Neural cell (in vitro differentiated cells): ENCODE data around the gene XPNPEP2. TPM values are rescaled to one million over a fixed set of nuclear protein-coding genes. Genes with fewer than 3 reads are reported as not detected.

ENCODE experiments used
- H2AFZ ChIP-seq: fragments of 200-600, 300-800 bp; sonication (generic), shearing (Covaris generic); 2 replicates; pipeline ENCODE4 v1.6.0; 2014; ENCODE audit warnings: low read depth, mild to moderate bottlenecking, antibody characterized with exemption, low read length, moderate library complexity
- H3F3A ChIP-seq: fragments of 200-600 bp; shearing (Covaris generic); 2 replicates; pipeline ENCODE4 v1.6.1; 2016; ENCODE audit warnings: mild to moderate bottlenecking, moderate library complexity, mixed read lengths, antibody characterized with exemption, low read length; ENCODE audit not compliant: insufficient read depth, poor library complexity, severe bottlenecking
- H3K27ac ChIP-seq: fragments of 200-600, 300-800 bp; sonication (generic), shearing (Covaris generic); 2 replicates; pipeline ENCODE4 v1.5.1; 2014; ENCODE audit warnings: mild to moderate bottlenecking, low read length, moderate library complexity
- H3K27me3 ChIP-seq: fragments of 300-800, 200-600 bp; sonication (generic), shearing (Covaris generic); 2 replicates; pipeline ENCODE4 v1.6.0; 2014; ENCODE audit warnings: mild to moderate bottlenecking, low read depth, low read length, moderate library complexity; ENCODE audit not compliant: insufficient read depth
- H3K36me3 ChIP-seq: fragments of 300-800, 200-600 bp; sonication (generic), shearing (Covaris generic); 2 replicates; pipeline ENCODE4 v1.5.1; 2014; ENCODE audit warnings: mild to moderate bottlenecking, antibody characterized with exemption, low read length, moderate library complexity; ENCODE audit not compliant: insufficient read depth
- H3K4me2 ChIP-seq: fragments of 300-800, 200-600 bp; sonication (generic), shearing (Covaris generic); 2 replicates; pipeline ENCODE4 v1.6.0; 2014; ENCODE audit warnings: mild to moderate bottlenecking, low read length
- H3K4me3 ChIP-seq: fragments of 300-800, 200-600 bp; sonication (generic), shearing (Covaris generic); 2 replicates; pipeline ENCODE4 v1.5.1; 2014; ENCODE audit warnings: mild to moderate bottlenecking, low read length, moderate library complexity
- H3K79me2 ChIP-seq: fragments of 200-600 bp; shearing (Covaris generic); replicated peaks from 2 replicates; pipeline ENCODE4 v1.6.0; 2014; ENCODE audit warnings: mild to moderate bottlenecking, low read length, moderate library complexity; ENCODE audit not compliant: insufficient read depth
- H3K9ac ChIP-seq: fragments of 300-800, 200-600 bp; sonication (generic), shearing (Covaris generic); 2 replicates; pipeline ENCODE4 v1.6.1; 2016; ENCODE audit warnings: mild to moderate bottlenecking, low read length, mixed read lengths
- H3K9me2 ChIP-seq: fragments of 200-600 bp; shearing (Covaris generic); 2 replicates; pipeline ENCODE4 v1.6.1; 2016; ENCODE audit warnings: mild to moderate bottlenecking, low read length, mixed read lengths; ENCODE audit not compliant: insufficient read depth
- H3K9me3 ChIP-seq: fragments of 200-600, 300-800 bp; sonication (generic), shearing (Covaris generic); 2 replicates; pipeline ENCODE4 v1.6.1; 2016; ENCODE audit warnings: mild to moderate bottlenecking, mixed run types, low read length, moderate library complexity, mixed read lengths
- H4K20me1 ChIP-seq: fragments of 200-600 bp; shearing (Covaris generic); 2 replicates; pipeline ENCODE4 v1.6.1; 2016; ENCODE audit warnings: mild to moderate bottlenecking, mixed run types; ENCODE audit not compliant: insufficient read depth
- EP300 ChIP-seq: fragments of 450-650 bp; conservative IDR thresholded peaks from 2 replicates; pipeline ENCODE4 v1.6.1; 2014; ENCODE audit warnings: antibody characterized with exemption, mild to moderate bottlenecking, moderate library complexity; ENCODE audit not compliant: poor library complexity, severe bottlenecking
- EZH2 ChIP-seq: fragments of 200-600, 300-800 bp; shearing (Covaris generic), sonication (generic); IDR thresholded peaks from 2 replicates; pipeline ENCODE4 v1.6.1; 2014; ENCODE audit warnings: antibody characterized with exemption, low read length, borderline replicate concordance, mild to moderate bottlenecking; ENCODE audit not compliant: insufficient read depth, poor library complexity, severe bottlenecking
- MXI1 ChIP-seq: fragments of 450-650 bp; conservative IDR thresholded peaks from 2 replicates; pipeline ENCODE4 v1.6.1; 2014; ENCODE audit warnings: antibody characterized with exemption, mild to moderate bottlenecking; ENCODE audit not compliant: poor library complexity, severe bottlenecking
- POLR2AphosphoS5 ChIP-seq: IDR thresholded peaks from 2 replicates; pipeline ENCODE4 v1.6.1; 2012
- RAD21 ChIP-seq: fragments of 450-650 bp; conservative IDR thresholded peaks from 2 replicates; pipeline ENCODE4 v1.6.1; 2014; ENCODE audit warnings: antibody characterized with exemption, mild to moderate bottlenecking, moderate library complexity
- SMC3 ChIP-seq: fragments of 450-650 bp; conservative IDR thresholded peaks from 2 replicates; pipeline ENCODE4 v1.6.1; 2014; ENCODE audit warnings: antibody characterized with exemption, mild to moderate bottlenecking, moderate library complexity; ENCODE audit not compliant: poor library complexity
- TAF1 ChIP-seq: IDR thresholded peaks from 2 replicates; pipeline ENCODE4 v1.6.1; 2012; ENCODE audit warnings: low read depth
- polyA plus RNA-seq: library from polyadenylated mRNA; depleted of rRNA; stranded (reverse); fragments of >200 nt; gene quantifications from 2 replicates; pipeline ENCODE4 v1.2.3, GENCODE V29; 2014
- TF ChIP-seq, protein P1 (sequence below): IDR thresholded peaks from 2 replicates; pipeline ENCODE4 v1.6.1; 2012; ENCODE audit warnings: borderline replicate concordance
- TF ChIP-seq, protein P2 (sequence below): fragments of 450-650 bp; IDR thresholded peaks from 2 replicates; pipeline ENCODE4 v1.5.1; 2014; ENCODE audit warnings: antibody characterized with exemption, mild to moderate bottlenecking, moderate library complexity; ENCODE audit not compliant: poor library complexity, severe bottlenecking

Gene XPNPEP2
- polyA plus RNA-seq, 1 donor from 2014 or later = not detected

DNA sequence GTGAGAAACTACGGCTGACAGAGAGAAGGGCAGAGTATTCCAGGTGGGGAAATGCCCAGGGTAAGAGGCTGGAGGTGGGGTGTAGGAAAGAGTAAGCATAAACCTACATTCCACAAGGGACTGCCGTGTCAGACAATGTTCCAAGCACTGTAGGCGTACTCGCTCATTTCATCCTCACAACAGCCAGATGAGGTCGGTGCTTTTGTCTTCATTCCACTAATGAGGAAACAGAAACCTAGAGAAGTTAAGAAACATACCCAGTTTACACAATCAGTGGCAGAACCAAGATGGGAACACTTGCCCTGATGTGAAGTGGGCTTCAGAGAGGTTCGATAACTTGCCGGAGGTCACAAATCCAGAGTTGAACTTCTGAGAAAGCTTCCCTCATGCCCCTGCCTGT lies 45.6 kb downstream of the XPNPEP2 start:
- Histone ChIP-seq H2AFZ (no peak overlapping the region), H3F3A (no peaks in the 10 kb centered on the region), H3K4me2 (no peak overlapping the region), H3K27ac (no peak overlapping the region), H3K9me3 (no peaks in the 10 kb centered on the region), H4K20me1 (no peaks in the 10 kb centered on the region), H3K9ac (no peak overlapping the region), H3K9me2 (no peaks in the 10 kb centered on the region), H3K4me3 (no peak overlapping the region), H3K36me3 (no peaks in the 10 kb centered on the region), H3K27me3 (no peaks in the 10 kb centered on the region), H3K79me2 (no peaks in the 10 kb centered on the region)
- TF ChIP-seq MXI1 = no peak
- no peak for TF ChIP-seq TAF1
- TF ChIP-seq SMC3 = no peak
- no peak for TF ChIP-seq RAD21
- TF ChIP-seq EP300 = no peak
- TF ChIP-seq, protein P1, sequence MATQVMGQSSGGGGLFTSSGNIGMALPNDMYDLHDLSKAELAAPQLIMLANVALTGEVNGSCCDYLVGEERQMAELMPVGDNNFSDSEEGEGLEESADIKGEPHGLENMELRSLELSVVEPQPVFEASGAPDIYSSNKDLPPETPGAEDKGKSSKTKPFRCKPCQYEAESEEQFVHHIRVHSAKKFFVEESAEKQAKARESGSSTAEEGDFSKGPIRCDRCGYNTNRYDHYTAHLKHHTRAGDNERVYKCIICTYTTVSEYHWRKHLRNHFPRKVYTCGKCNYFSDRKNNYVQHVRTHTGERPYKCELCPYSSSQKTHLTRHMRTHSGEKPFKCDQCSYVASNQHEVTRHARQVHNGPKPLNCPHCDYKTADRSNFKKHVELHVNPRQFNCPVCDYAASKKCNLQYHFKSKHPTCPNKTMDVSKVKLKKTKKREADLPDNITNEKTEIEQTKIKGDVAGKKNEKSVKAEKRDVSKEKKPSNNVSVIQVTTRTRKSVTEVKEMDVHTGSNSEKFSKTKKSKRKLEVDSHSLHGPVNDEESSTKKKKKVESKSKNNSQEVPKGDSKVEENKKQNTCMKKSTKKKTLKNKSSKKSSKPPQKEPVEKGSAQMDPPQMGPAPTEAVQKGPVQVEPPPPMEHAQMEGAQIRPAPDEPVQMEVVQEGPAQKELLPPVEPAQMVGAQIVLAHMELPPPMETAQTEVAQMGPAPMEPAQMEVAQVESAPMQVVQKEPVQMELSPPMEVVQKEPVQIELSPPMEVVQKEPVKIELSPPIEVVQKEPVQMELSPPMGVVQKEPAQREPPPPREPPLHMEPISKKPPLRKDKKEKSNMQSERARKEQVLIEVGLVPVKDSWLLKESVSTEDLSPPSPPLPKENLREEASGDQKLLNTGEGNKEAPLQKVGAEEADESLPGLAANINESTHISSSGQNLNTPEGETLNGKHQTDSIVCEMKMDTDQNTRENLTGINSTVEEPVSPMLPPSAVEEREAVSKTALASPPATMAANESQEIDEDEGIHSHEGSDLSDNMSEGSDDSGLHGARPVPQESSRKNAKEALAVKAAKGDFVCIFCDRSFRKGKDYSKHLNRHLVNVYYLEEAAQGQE = no peak
- no peak for TF ChIP-seq POLR2AphosphoS5
- TF ChIP-seq, protein P2, sequence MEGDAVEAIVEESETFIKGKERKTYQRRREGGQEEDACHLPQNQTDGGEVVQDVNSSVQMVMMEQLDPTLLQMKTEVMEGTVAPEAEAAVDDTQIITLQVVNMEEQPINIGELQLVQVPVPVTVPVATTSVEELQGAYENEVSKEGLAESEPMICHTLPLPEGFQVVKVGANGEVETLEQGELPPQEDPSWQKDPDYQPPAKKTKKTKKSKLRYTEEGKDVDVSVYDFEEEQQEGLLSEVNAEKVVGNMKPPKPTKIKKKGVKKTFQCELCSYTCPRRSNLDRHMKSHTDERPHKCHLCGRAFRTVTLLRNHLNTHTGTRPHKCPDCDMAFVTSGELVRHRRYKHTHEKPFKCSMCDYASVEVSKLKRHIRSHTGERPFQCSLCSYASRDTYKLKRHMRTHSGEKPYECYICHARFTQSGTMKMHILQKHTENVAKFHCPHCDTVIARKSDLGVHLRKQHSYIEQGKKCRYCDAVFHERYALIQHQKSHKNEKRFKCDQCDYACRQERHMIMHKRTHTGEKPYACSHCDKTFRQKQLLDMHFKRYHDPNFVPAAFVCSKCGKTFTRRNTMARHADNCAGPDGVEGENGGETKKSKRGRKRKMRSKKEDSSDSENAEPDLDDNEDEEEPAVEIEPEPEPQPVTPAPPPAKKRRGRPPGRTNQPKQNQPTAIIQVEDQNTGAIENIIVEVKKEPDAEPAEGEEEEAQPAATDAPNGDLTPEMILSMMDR = no peak
- TF ChIP-seq EZH2 = no peak

DNA sequence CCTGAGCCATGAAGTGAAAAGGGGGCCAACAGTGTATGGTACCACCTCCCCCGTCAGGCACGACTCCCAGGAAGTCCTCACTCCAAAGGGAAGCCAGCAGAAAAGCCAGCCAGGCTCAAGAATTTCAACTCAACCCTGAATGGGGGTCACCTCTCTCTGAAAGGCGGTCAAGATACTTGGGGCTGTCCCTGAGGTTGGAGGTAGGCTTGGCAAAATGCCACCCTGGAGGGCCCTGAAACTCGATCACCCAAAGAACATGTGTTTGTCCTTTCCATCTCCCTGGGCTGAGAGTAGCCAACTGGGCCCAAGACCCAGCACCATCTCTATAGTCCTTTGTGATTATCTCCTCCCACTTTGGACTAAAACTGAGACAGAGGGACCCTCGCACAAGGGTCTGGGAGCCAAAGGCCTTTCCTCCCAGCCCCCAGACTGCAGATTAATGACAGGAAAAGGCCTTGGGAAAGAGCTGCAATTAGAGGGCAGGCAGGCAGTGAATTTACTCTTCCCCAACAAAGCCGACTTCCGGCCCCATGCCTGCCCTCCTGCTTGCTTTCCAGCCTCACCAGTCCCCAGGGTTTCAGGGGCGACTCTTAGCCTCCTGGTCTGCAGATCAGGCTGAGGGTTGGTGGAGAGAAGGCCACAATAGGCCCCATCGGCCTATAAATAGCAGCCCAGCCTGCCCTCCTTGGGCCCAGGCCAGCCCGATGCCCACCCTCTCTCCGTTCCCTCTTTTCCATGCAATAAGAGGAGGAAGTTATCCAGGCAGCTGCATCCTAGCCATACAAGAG lies 46.6 kb downstream of the XPNPEP2 start:
- TF ChIP-seq POLR2AphosphoS5 (no peak), EZH2 (no peak), TAF1 (no peak), SMC3 (no peak), MXI1 (no peak), RAD21 (no peak), EP300 (no peak)
- TF ChIP-seq, protein P1 = no peak
- TF ChIP-seq, protein P2 = no peak
- Histone ChIP-seq H3K9ac (no peak overlapping the region), H3K4me3 (no peak overlapping the region), H2AFZ (no peak overlapping the region), H3F3A (no peaks in the 10 kb centered on the region), H3K9me2 (no peaks in the 10 kb centered on the region), H3K4me2 (no peak overlapping the region), H3K79me2 (no peaks in the 10 kb centered on the region), H3K27ac (no peak overlapping the region), H3K9me3 (no peaks in the 10 kb centered on the region), H3K36me3 (no peaks in the 10 kb centered on the region), H3K27me3 (no peaks in the 10 kb centered on the region), H4K20me1 (no peaks in the 10 kb centered on the region)
